Head of caudate nucleus (tissue), 42 donors: ENCODE measurements around the gene VSIG10L.

Source experiments
- DNase-seq, 42 donors: peaks; one replicate each; pipeline versions ENCODE4 v3.0.0 to v3.0.0-alpha.2; 2020 to 2021; ENCODE audit warnings: mixed read lengths in 7 of 42
- intact Hi-C: fragments of 100-400 bp; cut with DNase I; formaldehyde crosslinking; loops from one replicate; pipeline ENCODE4 v1.15.0; 2022

Gene VSIG10L

GRCh38 chr19:51342631-51343569 lies 961 bp upstream of the VSIG10L start:
- intact Hi-C loops: no loop called here
- DNase-seq: no peak

- no peak for DNase-seq
- intact Hi-C loops: no loop called here
Observed at GRCh38 chr19:51341066-51341465, 873 bp downstream of the VSIG10L start.

- DNase-seq: peak; percentile 83 to 99 (median 95)
- intact Hi-C loops: no loop called here
Observed at GRCh38 chr19:51339687-51340656, 2.0 kb downstream of the VSIG10L start.

- intact Hi-C loops: no loop called here
Observed at GRCh38 chr19:51339313-51339686, 2.6 kb downstream of the VSIG10L start.

GRCh38 chr19:51338563-51339312 lies 3.2 kb downstream of the VSIG10L start:
- peak; percentile 56 to 89 (median 79) for DNase-seq
- intact Hi-C loops: no loop called here

More at GRCh38 chr19:51339313-51339686, 2.6 kb downstream of the VSIG10L start:
- no peak for DNase-seq

GRCh38 chr19:51337861-51338562 lies 3.9 kb downstream of the VSIG10L start:
- DNase-seq: no peak
- intact Hi-C loops: no loop called here

GRCh38 chr19:51337141-51337860 lies 4.6 kb downstream of the VSIG10L start:
- intact Hi-C loops: no loop called here
- DNase-seq: no peak

GRCh38 chr19:51333836-51334460 lies 8.0 kb downstream of the VSIG10L start:
- DNase-seq: no peak
- intact Hi-C loops: no loop called here

GRCh38 chr19:51331716-51332115 lies 10.2 kb downstream of the VSIG10L start:
- DNase-seq: no peak
- intact Hi-C loops: no loop called here

- intact Hi-C loops: no loop called here
- no peak for DNase-seq
Observed at GRCh38 chr19:51331193-51331592, 10.7 kb downstream of the VSIG10L start.

GRCh38 chr19:51330366-51330765 lies 11.6 kb downstream of the VSIG10L start:
- intact Hi-C loops: no loop called here

GRCh38 chr19:51329411-51329810 lies 12.5 kb downstream of the VSIG10L start:
- peak in 1 of 42 donors; percentile 7 for DNase-seq
- intact Hi-C loops: no loop called here

More at GRCh38 chr19:51330366-51330765, 11.6 kb downstream of the VSIG10L start:
- no peak for DNase-seq

GRCh38 chr19:51327066-51328001 lies 14.6 kb downstream of the VSIG10L start:
- intact Hi-C loops: no loop called here
- peak in 6 of 42 donors; percentile 15 to 46 (median 34) for DNase-seq

GRCh38 chr19:51326216-51327065 lies 15.5 kb downstream of the VSIG10L start:
- intact Hi-C loops: no loop called here
- no peak for DNase-seq
